Colonic mucosa (tissue), 4 donors: ENCODE data around the gene LLGL1. TPM values are rescaled to one million over a fixed set of nuclear protein-coding genes. Genes with fewer than 3 reads are reported as not detected.
A peak's percentile ranks its signal among the peaks of the same experiment; 100 is the strongest.

ENCODE experiments used
- DNase-seq: peaks from one replicate; pipeline ENCODE4 v3.0.0-alpha.2; 2020
- H3K27ac ChIP-seq: fragments of 200-600 bp; one replicate; pipeline ENCODE4 v1.8.0; 2021
- H3K27me3 ChIP-seq: fragments of 200-600 bp; one replicate; pipeline ENCODE4 v1.8.0; 2021
- H3K36me3 ChIP-seq: fragments of 200-600 bp; one replicate; pipeline ENCODE4 v1.8.0; 2021
- H3K4me1 ChIP-seq: fragments of 200-600 bp; one replicate; pipeline ENCODE4 v1.8.0; 2021; ENCODE audit warnings: mild to moderate bottlenecking
- H3K4me3 ChIP-seq: fragments of 200-600 bp; one replicate; pipeline ENCODE4 v1.8.0; 2021
- H3K9ac ChIP-seq, 2 donors: one replicate each; pipeline ENCODE4 v1.7.0; 2013; ENCODE audit warnings: control low read depth in 2 of 2, low read depth in 2 of 2, low read length in 2 of 2
- H3K9me3 ChIP-seq: fragments of 200-600 bp; one replicate; pipeline ENCODE4 v1.8.0; 2021
- CTCF ChIP-seq: fragments of 200-600 bp; IDR thresholded peaks from one replicate; pipeline ENCODE4 v1.8.0; 2022; ENCODE audit warnings: antibody characterized with exemption, mild to moderate bottlenecking
- intact Hi-C: fragments of 100-400 bp; cut with DNase I; formaldehyde crosslinking; loops from one replicate; pipeline ENCODE4 v1.14.1; 2022
- total RNA-seq, 2 donors: library from RNA; stranded (reverse); fragmentation: NEBNext Ultra II Directional in 1 of 2; extraction: Animal tissue kit (Norgen Biotek cat#: 25700) in 1 of 2; gene quantifications; one replicate each; pipeline ENCODE4 v1.2.1, GENCODE V29; 2021
- donor health status: healthy.
- donor health status: DM: no; HTN: no; CAD: no.
- donor health status: DM: no; HTN: no; CAD: no.

Gene LLGL1
- total RNA-seq, 2 donors from 2014 or later: 7.8 to 13.1 TPM

GRCh38 chr17:18245038-18245776 is 19.8 kb downstream of the LLGL1 start:
- peaks cover 15% of the 10 kb centered on the region for H3K36me3 ChIP-seq
- intact Hi-C loops: loop anchor here (5.0 kb wide), 1 partner anchor 72 kb away; the partner anchor contains the start of gene SMCR8
- no peak overlapping the region for H3K9ac ChIP-seq
- no peak for DNase-seq
- no peaks in the 10 kb centered on the region for H3K9me3 ChIP-seq
- H3K27ac ChIP-seq: no peak overlapping the region
- H3K4me1 ChIP-seq: no peaks in the 10 kb centered on the region
- TF ChIP-seq CTCF: no peak
- H3K4me3 ChIP-seq: no peak overlapping the region
- H3K27me3 ChIP-seq: no peaks in the 10 kb centered on the region

- TF ChIP-seq CTCF: no peak
- H3K9ac ChIP-seq: peak overlapping the region in 1 of 2 donors; percentile 40
- H3K9me3 ChIP-seq: no peaks in the 10 kb centered on the region
- intact Hi-C loops: loop anchor here (5.0 kb wide), 1 partner anchor 71 kb away; the partner anchor contains the start of gene SMCR8
- H3K36me3 ChIP-seq: peaks cover 19% of the 10 kb centered on the region
- no peaks in the 10 kb centered on the region for H3K27me3 ChIP-seq
- H3K4me3 ChIP-seq: no peak overlapping the region
- peak overlapping the region; percentile 63 for H3K27ac ChIP-seq
- DNase-seq: no peak
- H3K4me1 ChIP-seq: no peaks in the 10 kb centered on the region
Observed at GRCh38 chr17:18246109-18246725, 20.8 kb downstream of the LLGL1 start.

- H3K9me3 ChIP-seq: no peaks in the 10 kb centered on the region
- intact Hi-C loops: loop anchor here (5.0 kb wide), 1 partner anchor 70 kb away; the partner anchor contains the start of gene SMCR8
- H3K36me3 ChIP-seq: peaks cover 25% of the 10 kb centered on the region
- H3K9ac ChIP-seq: peak overlapping the region; percentile 24 to 40
- peak overlapping the region; percentile 63 for H3K27ac ChIP-seq
- no peak for TF ChIP-seq CTCF
- H3K4me1 ChIP-seq: no peaks in the 10 kb centered on the region
- DNase-seq: peak; percentile 95
- peak overlapping the region; percentile 0 for H3K4me3 ChIP-seq
- H3K27me3 ChIP-seq: no peaks in the 10 kb centered on the region
Observed at GRCh38 chr17:18246880-18247612, 21.6 kb downstream of the LLGL1 start.

- Histone ChIP-seq H3K4me1 (no peaks in the 10 kb centered on the region), H3K27me3 (no peaks in the 10 kb centered on the region), H3K4me3 (no peak overlapping the region), H3K36me3 (peaks cover 25% of the 10 kb centered on the region), H3K9ac (peak overlapping the region in 1 of 2 donors; percentile 24), H3K9me3 (no peaks in the 10 kb centered on the region), H3K27ac (no peak overlapping the region)
- intact Hi-C loops: loop anchor here (5.0 kb wide), 1 partner anchor 70 kb away; the partner anchor contains the start of gene SMCR8
- no peak for TF ChIP-seq CTCF
- peak; percentile 32 for DNase-seq
Observed at GRCh38 chr17:18247613-18248001, 22.2 kb downstream of the LLGL1 start.

GRCh38 chr17:18248300-18248731 is 22.9 kb downstream of the LLGL1 start:
- peaks cover 31% of the 10 kb centered on the region for H3K36me3 ChIP-seq

More at GRCh38 chr17:18248300-18248731, 22.9 kb downstream of the LLGL1 start:
- intact Hi-C loops: loop anchor here (5.0 kb wide), 1 partner anchor 69 kb away; the partner anchor contains the start of gene SMCR8
- peak; percentile 69 for TF ChIP-seq CTCF
- Histone ChIP-seq H3K9me3 (no peaks in the 10 kb centered on the region), H3K27me3 (no peaks in the 10 kb centered on the region), H3K4me3 (no peak overlapping the region), H3K9ac (no peak overlapping the region), H3K4me1 (no peaks in the 10 kb centered on the region), H3K27ac (no peak overlapping the region)
- DNase-seq: peak; percentile 74
